Activated naive CD4-positive, alpha-beta T cell treated with anti-CD3 and anti-CD28 coated beads, Interleukin-2, amount 50 U/mL, for 16 hours (primary cell): ENCODE measurements around the gene ARHGEF39.

Source experiments
- DNase-seq: peaks from one replicate; pipeline ENCODE4 v3.0.0-alpha.2; 2020

Gene ARHGEF39, protein sequence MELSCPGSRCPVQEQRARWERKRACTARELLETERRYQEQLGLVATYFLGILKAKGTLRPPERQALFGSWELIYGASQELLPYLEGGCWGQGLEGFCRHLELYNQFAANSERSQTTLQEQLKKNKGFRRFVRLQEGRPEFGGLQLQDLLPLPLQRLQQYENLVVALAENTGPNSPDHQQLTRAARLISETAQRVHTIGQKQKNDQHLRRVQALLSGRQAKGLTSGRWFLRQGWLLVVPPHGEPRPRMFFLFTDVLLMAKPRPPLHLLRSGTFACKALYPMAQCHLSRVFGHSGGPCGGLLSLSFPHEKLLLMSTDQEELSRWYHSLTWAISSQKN

DNA sequence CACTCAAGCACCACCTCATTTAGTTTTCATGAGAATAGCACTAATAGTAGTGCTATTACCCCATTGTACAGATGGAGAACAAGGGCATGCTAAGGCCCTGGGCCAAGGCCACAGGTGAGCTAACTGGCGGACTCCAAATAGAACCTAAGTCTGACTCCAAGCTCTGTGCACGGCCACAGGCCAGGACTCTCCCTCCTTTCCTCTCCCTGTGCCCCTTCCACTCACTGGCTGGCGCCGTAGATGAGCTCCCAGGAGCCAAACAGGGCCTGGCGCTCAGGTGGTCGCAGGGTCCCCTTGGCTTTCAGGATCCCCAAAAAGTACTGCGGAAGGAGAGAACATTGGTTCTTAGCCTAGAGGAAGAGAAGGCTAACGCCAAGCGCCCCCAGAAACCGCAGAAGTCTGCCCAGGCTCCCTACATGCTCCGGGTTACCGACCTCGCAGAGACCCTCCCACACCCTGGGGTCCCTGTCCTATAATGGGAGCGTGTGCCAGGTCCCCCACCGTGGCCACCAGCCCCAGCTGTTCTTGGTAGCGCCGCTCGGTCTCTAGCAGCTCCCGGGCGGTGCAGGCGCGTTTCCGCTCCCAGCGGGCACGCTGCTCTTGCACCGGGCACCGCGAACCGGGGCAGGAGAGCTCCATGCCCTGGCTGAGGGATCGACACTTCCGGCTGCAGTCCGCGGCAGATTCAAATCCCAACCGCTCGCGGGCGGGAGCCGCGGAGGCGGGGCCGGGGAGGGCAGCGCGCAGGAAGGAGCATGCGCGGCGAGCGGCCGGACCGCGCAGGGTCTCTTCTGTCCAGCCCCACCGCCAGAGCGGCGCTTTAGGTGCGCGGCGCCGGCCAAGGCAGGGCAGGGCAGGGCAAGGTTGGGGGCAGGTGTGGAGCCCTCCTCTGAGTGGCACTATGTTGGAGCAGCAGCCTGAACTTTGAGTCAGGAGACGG lies at the start of gene ARHGEF39:
ARHGEF39 (minus strand) TSS at position 665 of the 940 bp plus-strand sequence; CDS start at position 639, 26 bp downstream.
- peak; percentile 62 for DNase-seq

DNA sequence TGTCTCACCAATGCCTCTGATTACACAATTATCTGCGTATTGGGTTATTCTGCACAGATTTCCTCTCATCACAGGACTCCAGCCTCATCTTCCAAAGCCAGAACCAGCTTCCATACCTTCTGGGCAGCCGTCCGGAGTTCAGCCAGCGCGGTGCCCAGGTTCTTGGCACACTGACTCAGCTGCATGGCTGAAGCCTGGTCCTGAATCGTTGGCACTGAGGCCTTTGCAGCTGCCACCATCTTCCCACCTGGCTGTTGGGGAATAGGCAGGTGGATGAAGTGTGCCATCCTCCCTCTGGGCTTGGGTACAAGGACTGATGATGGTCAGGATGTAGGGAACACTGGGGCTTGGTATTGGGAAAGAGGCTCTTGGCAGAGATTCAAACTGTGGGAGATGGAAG lies 49.1 kb upstream of the ARHGEF39 start:
- DNase-seq: no peak

DNA sequence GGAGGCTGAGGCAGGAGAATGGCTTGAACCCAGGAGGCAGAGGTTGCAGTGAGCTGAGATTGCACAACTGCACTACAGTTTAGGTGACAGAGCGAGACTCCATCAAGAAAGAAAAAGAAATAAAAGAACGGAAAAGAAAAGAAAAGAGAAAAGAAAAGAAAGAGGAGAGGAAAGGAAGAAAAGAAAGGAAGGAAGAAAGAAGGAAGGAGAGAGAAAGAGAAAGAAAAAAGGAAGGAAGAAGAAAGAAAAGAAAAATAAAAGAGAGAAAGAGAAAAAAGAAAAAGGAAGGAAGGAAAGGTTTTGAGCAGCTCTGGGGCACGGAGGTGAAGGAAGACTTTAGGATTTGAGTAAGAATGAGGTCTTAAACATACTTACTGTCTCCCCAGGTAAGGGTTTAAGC lies 48.6 kb upstream of the ARHGEF39 start:
- DNase-seq: no peak

DNA sequence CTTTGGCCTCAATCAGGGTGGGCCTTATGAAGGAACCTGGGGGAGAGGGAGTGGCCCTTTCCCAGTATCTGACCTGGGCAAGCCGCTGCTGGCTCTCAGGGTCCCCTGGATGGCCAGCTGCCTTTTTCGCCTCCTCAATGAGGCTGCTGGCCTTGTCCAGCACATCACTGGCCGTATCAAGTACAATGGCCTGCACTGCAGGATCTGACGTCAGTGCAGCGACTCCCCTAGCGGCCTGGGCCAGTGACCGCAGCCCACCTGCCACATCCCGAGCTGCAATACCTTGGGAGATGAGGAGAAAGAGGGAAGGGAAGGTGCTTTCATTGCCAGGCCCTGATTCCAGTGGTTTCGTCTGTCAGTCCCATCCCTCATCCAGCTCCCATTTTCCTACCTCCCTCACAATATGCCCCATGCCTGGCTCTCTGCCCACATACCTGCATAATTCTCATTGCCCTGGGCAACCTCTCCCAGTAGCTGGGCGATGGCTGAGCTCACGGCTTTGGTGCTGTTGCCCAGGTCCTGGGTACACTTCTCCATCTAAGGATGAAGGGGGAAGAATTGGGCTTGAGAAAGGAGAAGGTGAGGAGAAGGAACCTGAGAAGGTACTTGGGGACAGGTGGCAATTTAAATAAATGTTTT lies 47.9 kb upstream of the ARHGEF39 start:
- no peak for DNase-seq

DNA sequence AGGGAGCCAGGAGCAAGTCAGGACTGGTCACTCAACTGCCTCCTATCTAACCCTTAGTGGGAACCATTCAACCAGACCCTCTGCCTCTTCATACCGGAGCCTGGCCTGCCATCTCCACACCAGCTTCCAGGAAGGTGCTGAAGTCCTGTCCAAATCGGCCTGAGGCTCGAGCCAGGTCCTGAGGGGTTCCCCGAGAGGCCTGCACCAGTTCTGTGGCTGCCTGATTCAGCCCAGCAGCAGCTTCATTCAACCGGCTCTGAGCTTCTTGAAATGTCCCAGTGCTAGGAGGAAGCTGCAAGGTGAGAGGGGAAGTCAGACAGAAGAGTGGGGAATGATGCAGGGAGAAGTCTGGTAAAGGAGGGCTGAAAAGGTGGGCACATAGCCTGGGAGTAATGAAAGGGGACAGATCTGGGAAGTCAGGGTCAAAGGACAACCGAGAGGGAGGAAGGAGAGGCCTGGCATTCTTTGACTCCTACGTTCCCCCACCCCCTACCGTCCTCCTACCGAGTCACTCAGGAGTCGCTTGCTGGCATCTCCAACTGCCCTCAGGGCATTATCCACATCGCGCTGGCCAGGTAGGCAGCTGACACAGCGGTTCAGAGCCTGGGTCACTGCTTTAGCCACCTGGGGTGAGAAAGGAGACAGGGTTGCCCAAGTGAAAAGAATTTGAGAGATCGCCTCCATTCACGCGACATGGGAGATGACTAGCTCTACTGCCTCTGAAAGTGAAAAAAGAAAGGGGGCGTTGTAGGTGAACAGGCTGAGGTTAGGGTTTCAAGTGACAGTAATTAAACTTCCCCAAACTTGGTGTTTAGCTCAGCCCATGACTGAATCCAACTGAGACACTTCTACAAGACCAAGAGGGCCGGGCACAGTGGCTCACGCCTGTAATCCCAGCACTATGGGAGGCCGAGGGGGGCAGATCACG lies 46.8 kb upstream of the ARHGEF39 start:
- no peak for DNase-seq

DNA sequence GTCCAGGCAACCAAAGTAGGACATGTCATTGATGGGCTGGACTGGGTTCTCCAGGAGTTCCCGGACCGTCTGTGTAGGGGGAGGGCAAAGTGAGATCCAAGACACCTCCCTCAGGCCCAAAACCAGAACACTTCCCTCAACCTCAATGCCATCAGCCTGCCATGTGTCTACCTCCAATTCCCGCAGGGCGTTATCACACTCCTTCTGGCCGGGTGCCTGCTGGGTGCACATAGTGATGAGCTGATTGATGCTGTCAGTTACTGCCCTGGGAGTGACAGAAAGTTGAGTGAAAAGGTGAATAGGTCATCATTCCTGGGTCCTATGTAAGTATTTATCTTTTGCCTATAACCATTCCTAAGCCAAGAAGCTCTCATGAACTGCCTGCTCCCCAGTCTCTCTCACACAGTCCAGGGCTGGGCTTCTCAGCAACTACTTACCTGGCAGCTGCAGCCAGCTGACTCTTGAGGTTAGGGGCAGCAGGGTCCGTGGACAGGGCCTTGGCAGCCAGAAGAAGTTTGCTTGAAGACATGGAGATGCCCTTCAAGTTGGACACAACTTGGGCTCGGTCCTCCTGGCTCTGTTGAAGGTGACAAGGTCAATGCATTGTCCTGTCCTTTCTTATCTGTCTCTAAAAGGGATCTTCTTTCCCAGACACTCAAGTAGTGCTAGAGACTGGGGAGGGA lies 46.0 kb upstream of the ARHGEF39 start:
- DNase-seq: no peak

DNA sequence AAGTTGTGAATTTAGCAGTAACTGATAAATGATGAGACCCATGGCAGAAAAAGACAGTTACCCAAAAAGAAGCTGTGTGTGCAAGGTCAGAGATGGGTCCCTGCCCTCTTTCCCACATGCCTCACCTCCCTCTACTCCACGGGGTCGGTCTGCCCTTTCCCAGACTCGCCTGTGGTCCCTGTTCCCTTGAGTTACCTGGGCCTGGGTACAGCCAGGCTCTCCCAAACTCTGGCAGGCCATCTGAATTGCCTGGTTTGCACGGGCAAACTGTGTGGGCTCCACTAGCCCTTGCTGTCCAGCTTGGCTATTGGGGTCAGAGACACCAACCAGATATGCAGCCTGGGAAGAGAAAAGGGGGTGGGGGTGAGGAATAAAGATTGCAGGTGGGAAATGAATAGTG lies 43.2 kb upstream of the ARHGEF39 start:
- no peak for DNase-seq

DNA sequence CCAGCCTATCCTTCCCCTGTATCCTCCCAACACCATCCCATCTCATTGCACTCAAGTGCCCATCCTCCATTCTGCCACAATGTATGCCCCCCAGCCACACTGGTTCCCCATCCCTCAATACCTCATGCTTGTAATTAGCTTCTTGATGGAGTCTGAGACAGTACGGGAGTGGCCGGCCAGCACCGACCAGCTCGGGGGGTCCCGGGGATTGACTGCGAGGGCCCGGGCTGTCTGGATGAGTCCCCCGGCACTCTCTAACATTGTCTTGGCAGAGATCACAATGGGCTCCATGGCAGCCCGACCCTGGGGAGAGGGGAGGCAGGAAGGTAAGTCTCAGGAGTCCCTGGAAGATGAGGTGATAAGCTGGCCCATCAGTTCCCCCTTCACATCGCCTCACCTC lies 42.0 kb upstream of the ARHGEF39 start:
- DNase-seq: no peak

DNA sequence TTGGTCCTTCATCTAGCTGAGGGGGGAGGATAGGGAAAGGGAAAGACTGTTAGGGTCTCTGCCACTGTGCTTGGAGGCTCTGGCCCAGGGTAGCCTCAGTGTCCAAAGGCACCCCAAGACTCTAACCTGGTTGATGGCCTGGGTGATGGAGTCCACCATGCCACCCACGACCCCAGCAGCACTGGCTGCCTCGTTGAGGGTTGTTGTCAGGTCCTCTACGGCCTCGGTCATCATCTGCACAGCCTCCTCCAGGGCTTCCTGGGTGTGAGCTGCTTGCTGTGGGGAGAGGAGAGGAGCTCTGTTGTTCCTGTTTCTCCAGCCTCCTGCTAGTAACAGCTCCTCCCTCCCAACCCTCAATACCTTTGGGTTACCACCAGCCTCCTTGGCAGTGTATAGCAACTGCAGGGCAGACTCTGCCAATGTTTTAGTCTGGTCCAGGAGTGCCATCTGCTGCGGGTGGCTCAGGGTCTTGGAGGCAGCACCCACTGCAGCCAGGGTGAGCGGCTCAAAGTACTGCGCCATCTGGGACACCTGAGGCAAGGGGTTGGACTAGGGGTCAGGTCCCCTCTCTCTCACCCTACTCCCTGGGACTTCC lies 40.9 kb upstream of the ARHGEF39 start:
- no peak for DNase-seq

DNA sequence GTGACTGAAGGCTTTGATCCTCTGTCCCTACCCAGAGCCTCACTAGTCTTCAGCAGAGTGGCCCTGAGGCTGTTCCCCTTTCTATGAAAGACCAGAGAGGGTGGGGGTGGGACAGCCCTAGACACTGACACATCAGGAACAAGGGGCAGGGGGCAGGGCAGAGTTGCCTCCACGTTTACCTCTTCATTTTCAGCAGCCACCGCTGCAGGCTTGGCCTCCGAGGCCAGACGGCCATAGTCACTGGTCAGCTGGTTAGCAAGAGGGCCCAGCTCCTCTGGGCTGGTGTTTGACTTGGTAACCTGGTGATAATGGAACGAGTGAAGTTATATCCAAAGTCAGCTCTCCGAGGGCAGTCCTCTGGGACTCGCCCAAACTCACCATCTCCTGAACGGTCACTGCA lies 40.4 kb upstream of the ARHGEF39 start:
- no peak for DNase-seq

DNA sequence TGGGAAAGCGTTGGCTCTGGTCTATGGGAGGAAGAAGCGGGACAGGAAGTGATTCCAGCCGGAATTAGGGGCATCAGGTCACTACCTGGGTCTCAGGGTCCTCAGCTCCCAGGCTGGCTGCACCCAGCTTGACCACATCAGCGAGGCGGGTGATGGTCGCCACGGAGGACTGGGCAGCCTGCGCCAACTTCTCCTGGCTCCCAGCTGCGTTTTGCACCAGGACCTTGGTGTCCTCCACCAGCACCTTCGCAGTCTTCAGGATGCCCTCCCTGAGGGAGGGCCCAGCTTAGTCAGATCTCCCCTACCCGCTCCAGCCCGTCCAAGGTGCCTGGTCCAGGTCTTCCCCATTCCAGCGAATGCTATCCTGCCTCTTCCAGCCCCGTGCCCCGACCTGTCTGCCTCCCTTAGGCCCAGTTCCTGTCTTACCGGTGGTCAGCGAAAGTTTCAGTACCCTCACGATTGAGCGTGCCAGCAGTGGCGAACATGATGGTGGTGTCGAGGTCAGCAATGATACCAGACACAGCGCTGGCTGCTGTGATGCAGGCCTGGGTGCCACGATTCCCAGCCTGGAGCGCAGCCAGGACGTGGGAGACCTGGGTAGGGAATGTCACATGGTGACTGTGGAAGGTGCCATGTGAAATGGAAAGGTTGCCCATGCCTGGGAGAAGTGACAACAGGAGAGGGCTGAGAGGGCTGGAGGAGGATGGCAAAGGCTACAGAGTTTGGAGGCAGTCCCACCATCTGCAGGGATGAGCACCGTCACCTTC lies 39.1 kb upstream of the ARHGEF39 start:
- DNase-seq: no peak

DNA sequence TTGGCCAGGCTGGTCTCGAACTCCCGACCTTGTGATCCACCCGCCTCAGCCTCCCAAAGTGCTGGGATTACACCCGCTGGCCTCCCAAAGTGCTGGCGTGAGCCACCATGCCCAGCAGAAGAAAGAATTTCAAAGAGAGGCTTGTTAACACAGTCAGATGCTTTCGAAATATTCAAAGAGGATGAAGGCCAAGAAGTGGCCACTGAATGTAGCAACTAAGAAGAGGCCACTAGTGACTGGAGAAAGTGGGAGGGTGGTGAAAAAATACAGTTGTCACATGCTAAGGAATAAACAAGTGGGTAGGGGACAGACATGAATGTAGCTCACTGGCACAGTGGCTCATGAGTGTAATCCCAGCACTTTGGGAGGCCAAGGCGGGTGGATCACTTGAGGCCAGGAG lies 37.7 kb upstream of the ARHGEF39 start:
- no peak for DNase-seq

DNA sequence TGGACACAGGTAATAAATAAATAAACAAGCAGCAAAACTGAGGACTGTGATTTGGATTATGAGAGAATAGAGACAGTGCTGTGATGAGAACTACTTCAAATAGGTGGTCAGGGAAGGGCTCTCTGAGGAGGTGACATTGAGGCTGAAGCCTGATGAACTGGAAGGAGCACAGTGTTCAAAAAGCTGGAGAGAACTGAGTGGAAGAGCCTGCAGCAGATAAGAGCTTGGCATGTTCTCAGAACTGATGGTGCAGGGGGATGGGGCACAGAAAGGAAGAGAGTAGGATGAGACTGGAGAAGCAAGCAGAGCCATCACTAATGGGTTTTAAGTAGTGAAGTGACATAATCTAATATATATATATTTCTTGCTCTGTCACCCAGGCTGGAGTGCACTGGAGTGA lies 35.9 kb upstream of the ARHGEF39 start:
- DNase-seq: no peak

DNA sequence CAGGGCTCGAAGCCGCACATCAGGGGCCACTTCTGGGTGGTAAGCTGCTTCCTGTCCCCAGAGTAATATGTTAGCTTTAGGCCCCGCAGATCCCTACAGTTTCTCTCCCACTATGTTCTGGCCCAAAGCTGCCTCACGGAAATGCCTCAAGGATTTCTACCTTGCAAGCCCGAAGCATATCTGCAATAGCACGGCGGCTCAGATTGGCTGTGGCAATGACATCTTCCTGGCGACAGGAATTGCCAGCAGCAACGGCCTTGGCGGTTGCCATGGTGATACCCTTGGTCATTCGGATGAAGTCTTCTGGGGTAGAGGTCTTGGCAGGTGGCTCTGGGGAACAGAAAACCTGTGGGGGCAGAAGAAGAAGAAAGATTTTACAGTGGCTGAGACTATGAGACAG lies 35.0 kb upstream of the ARHGEF39 start:
- DNase-seq: no peak

DNA sequence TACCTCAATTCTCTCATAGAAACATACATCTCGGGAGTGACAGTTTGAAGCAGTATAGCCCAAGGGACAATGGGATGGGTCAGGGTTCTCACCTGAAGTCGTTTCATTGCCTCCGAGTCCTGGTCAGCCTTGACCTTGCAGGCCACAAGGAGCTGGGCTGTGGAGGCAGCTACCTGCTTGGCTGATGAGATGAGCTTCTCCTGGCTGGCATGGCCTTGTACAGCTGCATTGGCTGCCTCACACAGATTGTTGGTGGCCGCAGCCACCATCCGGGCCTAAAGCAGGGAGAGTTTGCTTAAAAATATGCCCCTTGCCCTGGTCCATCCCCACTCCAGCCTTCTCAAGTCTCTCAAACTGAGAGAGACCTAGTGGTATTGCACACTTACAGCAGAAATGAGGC lies 33.2 kb upstream of the ARHGEF39 start:
- DNase-seq: no peak

DNA sequence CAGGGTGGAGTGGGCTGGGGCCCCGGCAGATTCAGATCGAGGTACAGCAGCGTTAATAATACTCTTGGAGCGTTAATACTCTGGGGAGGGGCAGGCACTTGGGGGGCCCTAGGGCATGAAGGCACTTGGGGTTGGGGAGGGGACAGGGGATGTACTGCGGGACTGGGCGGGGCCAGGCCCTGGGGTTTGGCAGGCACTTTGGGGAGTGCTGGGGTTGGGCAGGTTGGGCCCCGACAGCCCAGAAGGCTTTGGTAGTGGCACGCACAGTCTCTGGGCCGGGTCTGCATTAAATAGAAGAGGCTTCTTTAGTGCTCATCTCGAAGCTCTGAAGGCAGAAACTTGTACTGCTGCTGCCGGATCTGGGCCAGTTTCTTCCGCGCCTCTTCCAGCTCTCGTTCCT lies 32.5 kb upstream of the ARHGEF39 start:
- DNase-seq: no peak

DNA sequence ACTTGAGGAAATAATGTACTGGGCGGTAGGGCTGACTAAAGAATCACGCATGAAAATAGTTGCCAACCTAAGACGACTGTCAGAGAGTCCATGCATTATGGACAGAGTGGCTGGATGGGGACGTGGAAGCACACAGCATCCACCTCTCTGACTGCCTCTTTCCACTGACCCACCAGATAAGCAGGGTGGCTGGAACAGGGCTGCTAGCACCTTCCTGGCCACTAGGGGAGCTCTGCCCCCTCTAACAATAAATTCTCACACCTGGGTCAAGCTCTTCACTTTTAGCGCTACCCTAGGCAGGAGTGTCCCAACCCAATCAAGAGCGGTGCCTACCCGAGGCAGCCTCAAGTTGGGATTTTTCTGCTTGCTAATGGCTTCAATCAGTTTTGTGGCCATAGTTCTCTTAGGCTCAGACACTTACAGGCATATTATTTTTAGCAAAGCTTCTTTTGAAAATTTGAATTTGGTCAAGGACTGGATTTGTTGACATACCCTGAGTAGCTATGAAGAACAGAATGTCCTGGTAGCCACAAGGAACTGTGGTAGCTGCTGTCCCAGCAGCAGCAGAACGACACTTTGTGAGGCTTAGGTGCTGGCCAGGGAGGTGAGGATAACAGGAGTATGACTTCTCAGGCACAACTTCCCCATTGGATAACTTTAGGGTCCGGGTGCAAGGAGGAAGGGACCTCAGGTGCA lies 31.7 kb upstream of the ARHGEF39 start:
- peak; percentile 52 for DNase-seq

DNA sequence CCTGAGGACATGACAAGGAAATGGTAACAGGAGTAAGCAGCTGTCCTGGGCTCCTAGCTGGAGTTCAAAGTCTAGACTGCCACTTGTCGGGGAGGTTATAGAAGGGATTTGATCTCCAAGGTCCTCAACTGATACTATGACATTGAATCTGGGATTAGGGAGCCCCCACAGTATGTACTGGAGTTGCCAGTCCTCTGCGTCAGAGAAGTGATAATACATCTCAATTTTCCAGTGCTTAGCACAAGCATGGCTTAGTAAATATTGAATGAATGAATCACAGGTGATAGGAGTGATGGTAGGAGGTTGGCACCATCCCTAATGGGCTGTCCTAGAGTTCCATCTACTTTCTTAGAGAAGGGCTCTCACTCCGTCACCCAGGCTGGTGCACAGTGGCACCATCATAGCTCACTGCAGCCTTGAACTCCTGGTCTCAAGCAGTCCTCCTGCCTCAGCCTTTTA lies 31.0 kb upstream of the ARHGEF39 start:
- DNase-seq: no peak

DNA sequence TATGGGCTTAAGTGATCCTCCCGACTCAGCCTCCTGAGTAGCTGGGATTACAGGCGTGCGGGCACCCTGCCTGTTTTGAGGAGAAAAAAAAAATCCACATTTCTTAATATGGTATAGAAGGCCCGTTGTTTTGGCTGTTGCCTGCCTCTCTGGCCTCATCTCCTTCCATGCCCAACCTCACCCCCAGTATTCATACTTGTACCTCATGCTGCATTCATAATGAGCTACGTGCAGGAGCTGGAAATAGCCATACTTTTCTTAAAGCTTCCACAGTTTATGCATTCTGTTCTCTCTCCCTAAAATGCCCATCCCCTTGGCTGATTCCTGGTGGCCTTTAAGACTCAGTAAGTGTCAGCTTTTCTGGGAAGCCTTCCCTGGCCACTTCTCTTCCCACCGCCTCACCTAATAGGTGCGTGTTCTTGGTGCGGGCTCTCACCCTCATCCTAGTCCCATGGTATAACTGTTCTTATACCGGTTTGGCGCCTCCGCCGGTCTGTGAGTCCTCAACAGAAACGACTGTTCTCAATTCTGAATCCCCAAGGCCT lies 26.8 kb upstream of the ARHGEF39 start:
- no peak for DNase-seq

DNA sequence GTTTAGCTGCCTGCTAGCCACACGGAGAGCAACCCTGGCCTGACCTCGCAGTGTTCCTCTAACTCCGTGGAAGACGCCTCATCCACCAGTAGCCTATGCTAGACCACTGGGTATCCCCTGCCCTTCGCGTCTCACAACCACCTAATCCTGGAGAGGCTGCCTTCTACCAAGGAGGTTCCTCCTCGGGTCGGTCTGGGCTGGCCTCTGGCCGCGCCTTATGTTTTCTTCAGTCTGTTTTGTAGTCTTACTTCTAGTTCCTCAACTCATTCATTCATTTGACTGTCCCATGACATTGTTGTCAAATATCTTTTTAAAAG lies 26.3 kb upstream of the ARHGEF39 start:
- DNase-seq: no peak
